GM12878 (cell line): ENCODE data around the gene SYNGR1. TPM values are rescaled to one million over a fixed set of nuclear protein-coding genes. Genes with fewer than 3 reads are reported as not detected.

Source experiments
- BACH1 ChIP-seq: fragments of 450-650 bp; IDR thresholded peaks from 2 replicates; pipeline ENCODE4 v1.6.1; 2017; ENCODE audit warnings: mild to moderate bottlenecking, borderline replicate concordance
- CTCF ChIP-seq, 3 experiments: IDR thresholded peaks in 2 of 3; conservative IDR thresholded peaks in 1 of 3; 2 replicates each; pipeline ENCODE4 v1.5.1; 2011; ENCODE audit warnings: low read depth in 3 of 3, low read length in 3 of 3, mild to moderate bottlenecking in 3 of 3, control low read depth in 2 of 3, moderate library complexity in 2 of 3, inconsistent platforms in 1 of 3, mixed read lengths in 1 of 3; ENCODE audit not compliant: control insufficient read depth in 2 of 3, insufficient read depth in 1 of 3; ENCODE audit errors: extremely low read depth in 1 of 3
- ESRRA ChIP-seq: IDR thresholded peaks from 2 replicates; pipeline ENCODE4 v1.6.1; 2012; ENCODE audit warnings: mild to moderate bottlenecking, low read length, improper control_type of control experiment
- MTA3 ChIP-seq: IDR thresholded peaks from 2 replicates; pipeline ENCODE4 v1.6.1; 2012; ENCODE audit warnings: low read length, inconsistent platforms, borderline replicate concordance
- NFIC ChIP-seq: IDR thresholded peaks from 2 replicates; pipeline ENCODE4 v1.6.1; 2012; ENCODE audit warnings: low read depth, mild to moderate bottlenecking, inconsistent platforms, low read length, moderate library complexity
- RUNX3 ChIP-seq: IDR thresholded peaks from 2 replicates; pipeline ENCODE4 v1.6.1; 2012; ENCODE audit warnings: low read length, inconsistent platforms
- SMAD1 ChIP-seq: fragments of 450-650 bp; IDR thresholded peaks from 2 replicates; pipeline ENCODE4 v1.6.1; 2018; ENCODE audit warnings: mild to moderate bottlenecking, low read depth; ENCODE audit not compliant: partially characterized antibody
- SRF ChIP-seq, 2 experiments: IDR thresholded peaks; 2 replicates each; pipeline ENCODE4 v1.6.1; 2011; ENCODE audit warnings: low read depth in 2 of 2, low read length in 2 of 2, mild to moderate bottlenecking in 1 of 2, moderate library complexity in 1 of 2
- ZBTB4 ChIP-seq: fragments of 450-650 bp; formaldehyde crosslinking; IDR thresholded peaks from 2 replicates; pipeline ENCODE4 v1.4.0; 2022; ENCODE audit warnings: mild to moderate bottlenecking, moderate library complexity
- polyA plus RNA-seq, 11 experiments: library from polyadenylated mRNA; depleted of rRNA in 4 of 11; unstranded in 6 of 11; stranded (reverse) in 5 of 11; fragments of >200 nt; fragmentation: Nextera tagmentation in 4 of 11; fragmentation: Illumina TruSeq in 1 of 11; extraction: Ambion mirVana in 4 of 11; extraction: Trizol in 1 of 11; gene quantifications; 1 replicate in 1 of 11; 2 replicates in 10 of 11; pipeline versions ENCODE4 v1.2.1 to v1.2.3, GENCODE V29; 2011 to 2016; ENCODE audit warnings: inconsistent platforms in 2 of 11, missing spikeins in 2 of 11, low read depth in 1 of 11
- total RNA-seq, 4 experiments: library from RNA; depleted of rRNA in 3 of 4; stranded (reverse); fragments of >200 nt in 3 of 4; fragmentation: Illumina TruSeq in 1 of 4; extraction: Trizol in 1 of 4; gene quantifications; 2 replicates each; pipeline versions ENCODE4 v1.2.1 to v1.2.3, GENCODE V29; 2013 to 2021
- TF ChIP-seq, protein P1 (sequence below): IDR thresholded peaks from 2 replicates; pipeline ENCODE4 v1.6.1; 2011; ENCODE audit warnings: low read depth, mild to moderate bottlenecking, low read length, moderate library complexity, borderline replicate concordance; ENCODE audit errors: extremely low read depth
- TF ChIP-seq, protein P2 (sequence below): fragments of 450-650 bp; IDR thresholded peaks from 2 replicates; pipeline ENCODE4 v1.6.1; 2016; ENCODE audit warnings: mild to moderate bottlenecking

Gene SYNGR1
- total and polyA plus RNA-seq, 10 of the 15 experiments (the other 5 are each of a cell fraction or from before 2014, with no cell fraction given): 0.87 to 9.2 (median 3.5) TPM

DNA sequence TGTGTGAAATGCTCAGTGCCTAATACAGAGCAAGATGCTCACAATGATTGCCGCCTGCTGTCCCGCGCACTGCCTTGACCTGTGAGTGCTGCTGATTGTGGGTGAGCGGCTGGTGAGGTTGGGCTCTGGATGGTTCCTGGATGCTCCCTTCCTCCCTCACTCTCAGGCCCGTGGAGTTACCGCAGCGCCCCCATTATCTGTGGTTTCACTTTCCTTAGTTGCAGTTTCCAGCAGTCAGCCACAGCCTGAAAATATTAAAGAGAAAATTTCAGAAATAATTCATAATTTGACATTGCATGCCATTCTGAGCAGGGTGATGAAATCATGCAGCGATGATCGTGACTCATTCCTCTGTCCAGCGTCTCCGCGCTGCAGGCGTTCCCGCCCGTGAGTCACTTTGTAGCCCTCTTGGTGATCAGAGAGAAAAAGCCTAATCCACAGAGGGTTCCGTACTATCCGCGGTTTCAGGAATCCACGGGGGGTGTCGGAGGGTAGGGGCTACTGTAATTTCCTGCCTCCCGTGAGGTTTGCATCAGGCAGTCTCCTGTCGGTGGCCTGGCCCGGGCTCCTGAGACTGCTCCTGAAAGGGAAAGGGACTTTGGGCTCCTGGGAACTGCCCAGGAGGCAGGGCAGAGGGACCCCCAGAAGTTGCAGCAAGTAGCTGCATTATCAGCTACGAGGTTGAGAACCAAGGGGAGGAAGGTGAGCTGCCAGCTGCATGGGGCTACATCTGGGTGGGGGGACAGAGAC is 41.0 kb upstream of the SYNGR1 start (continued):
- TF ChIP-seq ZBTB4: no peak
- TF ChIP-seq CTCF (IDR thresholded peaks at IDR 0.05 in 2 of 3, conservative IDR thresholded peaks at IDR 0.05 in 1 of 3; ENCODE audit: control insufficient read depth in 2 of 3, extremely low read depth in 1 of 3, insufficient read depth in 1 of 3, low read depth in 3 of 3, low read length in 3 of 3): 0 out of 6 replicates have a peak, but pooled peaks of 1 of the 3 experiments have one; percentile 2
- TF ChIP-seq RUNX3: peak; percentile 49
- TF ChIP-seq MTA3: no peak
- TF ChIP-seq, protein P1, sequence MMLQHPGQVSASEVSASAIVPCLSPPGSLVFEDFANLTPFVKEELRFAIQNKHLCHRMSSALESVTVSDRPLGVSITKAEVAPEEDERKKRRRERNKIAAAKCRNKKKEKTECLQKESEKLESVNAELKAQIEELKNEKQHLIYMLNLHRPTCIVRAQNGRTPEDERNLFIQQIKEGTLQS: no peak
- TF ChIP-seq SRF (IDR thresholded peaks at IDR 0.05; ENCODE audit: low read depth in 2 of 2, low read length in 2 of 2): no peak
- TF ChIP-seq BACH1: no peak
- TF ChIP-seq ESRRA: no peak
- TF ChIP-seq NFIC: no peak
- no peak for TF ChIP-seq SMAD1
- TF ChIP-seq, protein P2, sequence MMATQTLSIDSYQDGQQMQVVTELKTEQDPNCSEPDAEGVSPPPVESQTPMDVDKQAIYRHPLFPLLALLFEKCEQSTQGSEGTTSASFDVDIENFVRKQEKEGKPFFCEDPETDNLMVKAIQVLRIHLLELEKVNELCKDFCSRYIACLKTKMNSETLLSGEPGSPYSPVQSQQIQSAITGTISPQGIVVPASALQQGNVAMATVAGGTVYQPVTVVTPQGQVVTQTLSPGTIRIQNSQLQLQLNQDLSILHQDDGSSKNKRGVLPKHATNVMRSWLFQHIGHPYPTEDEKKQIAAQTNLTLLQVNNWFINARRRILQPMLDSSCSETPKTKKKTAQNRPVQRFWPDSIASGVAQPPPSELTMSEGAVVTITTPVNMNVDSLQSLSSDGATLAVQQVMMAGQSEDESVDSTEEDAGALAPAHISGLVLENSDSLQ: no peak
